HG02938 (cell line): ENCODE data around the gene SPSB1.

ENCODE experiments used
- ATAC-seq: cut with Tn5 transposase; IDR thresholded peaks from one replicate; pipeline ENCODE4 v1.9.1; 2021; ENCODE audit warnings: mild to moderate bottlenecking, moderate library complexity; ENCODE audit not compliant: unreplicated experiment

The SPSB1 gene

DNA sequence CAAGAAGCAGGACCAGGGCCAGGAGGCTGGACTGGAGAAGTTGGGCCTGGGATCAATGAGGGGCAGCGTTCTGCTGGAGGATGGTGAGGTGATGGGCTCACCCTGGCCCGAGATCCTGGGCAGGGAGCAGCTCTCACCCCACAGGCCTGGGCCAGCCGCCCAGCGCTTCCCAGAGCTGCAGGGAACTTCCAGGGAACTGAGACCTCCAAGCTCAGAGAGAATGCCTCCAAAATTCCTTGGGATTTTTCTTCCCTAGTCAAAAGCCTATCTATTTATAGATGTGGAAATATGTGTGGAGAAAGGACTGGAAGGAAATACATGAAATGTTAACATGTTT, 121.2 kb downstream of the SPSB1 start:
- ATAC-seq: peak; percentile 3

DNA sequence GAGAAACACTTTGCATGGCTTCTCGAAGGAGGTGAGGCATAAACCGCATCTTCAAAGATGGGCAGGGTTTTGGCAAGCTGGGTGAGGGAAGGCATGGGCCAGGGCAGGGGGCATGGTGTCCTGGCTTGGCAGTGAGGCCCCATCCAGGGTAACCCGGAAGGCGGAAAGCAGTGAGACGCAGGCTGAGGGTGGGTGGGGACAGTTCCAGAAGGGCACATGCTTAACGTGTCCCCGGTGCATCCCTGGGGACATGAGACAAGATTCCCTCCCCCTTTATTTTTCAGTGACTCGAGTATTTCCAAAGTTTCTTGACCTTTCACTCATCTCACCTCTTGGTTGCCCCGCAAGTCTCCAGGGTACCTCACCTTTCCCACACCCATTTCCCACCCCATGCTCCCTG, 123.8 kb downstream of the SPSB1 start:
- ATAC-seq: no peak

DNA sequence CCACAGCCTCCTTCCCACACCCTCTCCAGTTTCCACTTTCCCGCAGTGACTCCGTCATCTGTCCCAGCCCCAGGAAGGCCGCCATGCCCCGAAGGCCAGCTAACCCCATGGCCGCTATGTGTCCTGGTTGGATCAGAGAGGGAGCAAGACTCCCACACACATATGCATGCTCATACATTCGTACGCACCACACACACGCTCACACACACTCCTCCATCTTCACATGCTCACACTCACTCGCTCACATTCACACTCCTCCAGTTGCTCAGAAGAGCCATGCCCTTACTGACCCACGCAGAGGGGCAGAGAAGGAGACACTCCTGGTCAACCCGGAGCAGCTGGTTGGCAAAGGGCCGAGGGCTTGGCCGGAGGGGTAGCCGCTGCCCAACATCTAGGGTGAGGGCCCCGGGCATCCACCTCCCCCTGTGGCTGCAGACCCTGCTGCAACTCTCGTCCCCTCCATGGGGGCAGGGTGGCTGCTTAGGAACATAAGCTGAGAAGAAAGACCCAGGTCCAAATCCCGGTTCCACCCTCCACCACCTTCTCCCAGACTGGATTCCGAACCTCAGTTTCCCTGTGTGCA, 124.3 kb downstream of the SPSB1 start:
- no peak for ATAC-seq

DNA sequence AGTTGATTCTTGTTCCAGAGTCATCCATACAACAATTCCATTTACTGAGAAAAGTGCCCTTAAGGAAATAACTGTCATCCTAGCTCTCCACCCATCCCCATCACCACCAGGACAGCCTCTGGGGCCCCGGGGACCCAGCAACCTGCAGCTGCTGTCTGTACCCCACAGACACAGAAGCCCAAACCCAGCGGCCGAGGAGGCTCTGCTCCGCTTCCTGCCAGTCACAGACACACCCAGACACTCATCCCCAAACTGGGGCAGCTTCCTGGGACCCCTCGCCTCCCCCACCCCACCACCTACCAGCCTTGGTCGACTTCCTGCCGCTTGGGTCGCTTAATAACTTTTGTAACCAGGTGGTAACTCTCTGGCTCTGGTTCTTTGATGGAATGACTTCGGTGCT, 125.0 kb downstream of the SPSB1 start:
- no peak for ATAC-seq

DNA sequence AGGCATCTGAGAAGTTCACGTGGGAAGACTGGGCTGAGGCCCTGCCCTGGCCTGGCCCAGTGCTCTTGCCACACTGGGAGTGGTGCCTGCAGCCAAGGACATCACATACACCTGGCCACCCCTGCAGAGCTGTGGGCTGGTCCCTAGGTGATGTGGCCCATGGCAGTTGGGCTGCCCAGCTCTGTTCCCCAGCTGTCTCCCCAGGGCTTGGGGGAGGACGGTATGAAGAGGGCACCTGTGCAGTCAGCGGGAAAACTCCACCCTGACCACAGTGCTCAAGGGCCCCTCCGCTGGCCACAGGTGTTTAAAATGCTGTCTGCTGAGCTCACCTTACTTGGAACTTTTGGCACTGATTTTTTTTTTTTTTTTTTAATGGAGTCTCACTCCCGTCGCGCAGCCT, 126.2 kb downstream of the SPSB1 start:
- ATAC-seq: no peak
